ENCODE results near the gene CA5A. TPM values are rescaled to one million over a fixed set of nuclear protein-coding genes. Genes with fewer than 3 reads are reported as not detected.

Gene CA5A
- total and polyA plus RNA-seq, 2 of the 13 experiments (the other 11 are each of a cell fraction or from before 2014, with no cell fraction given), result 66.8 to 106 TPM

DNA sequence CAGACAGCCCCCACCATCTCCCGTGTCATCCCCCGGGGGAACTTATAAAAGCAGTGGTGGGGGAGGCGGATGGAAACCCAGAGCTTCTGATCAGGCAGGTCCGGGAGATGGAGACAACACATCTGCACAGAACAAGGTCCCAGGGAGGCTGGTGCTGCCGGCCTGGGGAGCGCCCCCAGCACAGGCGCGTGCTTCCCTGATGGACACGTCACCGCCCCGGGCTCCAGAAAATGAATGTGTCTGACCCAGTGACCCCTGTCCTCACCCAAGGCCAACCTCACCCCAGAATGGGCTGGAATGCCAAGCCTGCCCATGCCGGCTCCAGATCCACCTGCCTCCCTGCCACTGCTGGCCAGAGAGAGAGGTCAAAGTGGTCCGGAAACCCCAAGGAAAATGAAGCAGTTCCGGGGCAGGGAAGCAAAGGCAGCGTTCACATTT lies 79.5 kb downstream of the CA5A start (continued):
- TF ChIP-seq ZNF775 (CRISPR knock-in tag; IDR thresholded peaks at IDR 0.05; ENCODE audit: borderline replicate concordance), result no peak
- TF ChIP-seq ZNF557 (CRISPR knock-in tag; IDR thresholded peaks at IDR 0.05), result no peak
- no peak for TF ChIP-seq ZFP36 (IDR thresholded peaks at IDR 0.05; ENCODE audit: borderline replicate concordance, low read depth, low read length, partially characterized antibody)
- TF ChIP-seq, protein P1, sequence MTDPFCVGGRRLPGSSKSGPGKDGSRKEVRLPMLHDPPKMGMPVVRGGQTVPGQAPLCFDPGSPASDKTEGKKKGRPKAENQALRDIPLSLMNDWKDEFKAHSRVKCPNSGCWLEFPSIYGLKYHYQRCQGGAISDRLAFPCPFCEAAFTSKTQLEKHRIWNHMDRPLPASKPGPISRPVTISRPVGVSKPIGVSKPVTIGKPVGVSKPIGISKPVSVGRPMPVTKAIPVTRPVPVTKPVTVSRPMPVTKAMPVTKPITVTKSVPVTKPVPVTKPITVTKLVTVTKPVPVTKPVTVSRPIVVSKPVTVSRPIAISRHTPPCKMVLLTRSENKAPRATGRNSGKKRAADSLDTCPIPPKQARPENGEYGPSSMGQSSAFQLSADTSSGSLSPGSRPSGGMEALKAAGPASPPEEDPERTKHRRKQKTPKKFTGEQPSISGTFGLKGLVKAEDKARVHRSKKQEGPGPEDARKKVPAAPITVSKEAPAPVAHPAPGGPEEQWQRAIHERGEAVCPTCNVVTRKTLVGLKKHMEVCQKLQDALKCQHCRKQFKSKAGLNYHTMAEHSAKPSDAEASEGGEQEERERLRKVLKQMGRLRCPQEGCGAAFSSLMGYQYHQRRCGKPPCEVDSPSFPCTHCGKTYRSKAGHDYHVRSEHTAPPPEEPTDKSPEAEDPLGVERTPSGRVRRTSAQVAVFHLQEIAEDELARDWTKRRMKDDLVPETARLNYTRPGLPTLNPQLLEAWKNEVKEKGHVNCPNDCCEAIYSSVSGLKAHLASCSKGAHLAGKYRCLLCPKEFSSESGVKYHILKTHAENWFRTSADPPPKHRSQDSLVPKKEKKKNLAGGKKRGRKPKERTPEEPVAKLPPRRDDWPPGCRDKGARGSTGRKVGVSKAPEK (CRISPR knock-in tag; IDR thresholded peaks at IDR 0.05; ENCODE audit: borderline replicate concordance), result no peak
- TF ChIP-seq ZNF253 (CRISPR knock-in tag; IDR thresholded peaks at IDR 0.05; ENCODE audit: borderline replicate concordance), result no peak
- no peak for TF ChIP-seq MLLT10 (CRISPR knock-in tag; IDR thresholded peaks at IDR 0.05)
- TF ChIP-seq, protein P2, sequence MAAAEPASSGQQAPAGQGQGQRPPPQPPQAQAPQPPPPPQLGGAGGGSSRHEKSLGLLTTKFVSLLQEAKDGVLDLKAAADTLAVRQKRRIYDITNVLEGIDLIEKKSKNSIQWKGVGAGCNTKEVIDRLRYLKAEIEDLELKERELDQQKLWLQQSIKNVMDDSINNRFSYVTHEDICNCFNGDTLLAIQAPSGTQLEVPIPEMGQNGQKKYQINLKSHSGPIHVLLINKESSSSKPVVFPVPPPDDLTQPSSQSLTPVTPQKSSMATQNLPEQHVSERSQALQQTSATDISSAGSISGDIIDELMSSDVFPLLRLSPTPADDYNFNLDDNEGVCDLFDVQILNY (CRISPR knock-in tag; conservative IDR thresholded peaks at IDR 0.05), result no peak
- TF ChIP-seq ZSCAN21 (CRISPR knock-in tag; IDR thresholded peaks at IDR 0.05; ENCODE audit: borderline replicate concordance), result no peak
- no peak for TF ChIP-seq TP53 (CRISPR knock-in tag; conservative IDR thresholded peaks at IDR 0.05)
- no peak for TF ChIP-seq ZNF10 (CRISPR knock-in tag; IDR thresholded peaks at IDR 0.05; ENCODE audit: borderline replicate concordance, low read depth)
- TF ChIP-seq YEATS4 (CRISPR knock-in tag; IDR thresholded peaks at IDR 0.05; ENCODE audit: borderline replicate concordance), result no peak
- TF ChIP-seq HIVEP1 (CRISPR knock-in tag; IDR thresholded peaks at IDR 0.05), result no peak
- TF ChIP-seq HDAC1 (CRISPR knock-in tag; IDR thresholded peaks at IDR 0.05), result no peak
- TF ChIP-seq, protein P3, sequence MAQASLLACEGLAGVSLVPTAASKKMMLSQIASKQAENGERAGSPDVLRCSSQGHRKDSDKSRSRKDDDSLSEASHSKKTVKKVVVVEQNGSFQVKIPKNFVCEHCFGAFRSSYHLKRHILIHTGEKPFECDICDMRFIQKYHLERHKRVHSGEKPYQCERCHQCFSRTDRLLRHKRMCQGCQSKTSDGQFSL (CRISPR knock-in tag; IDR thresholded peaks at IDR 0.05), result no peak
- TF ChIP-seq PHB2 (IDR thresholded peaks at IDR 0.05; ENCODE audit: partially characterized antibody), result no peak
- TF ChIP-seq KLF6 (CRISPR knock-in tag; IDR thresholded peaks at IDR 0.05), result no peak
- TF ChIP-seq, protein P4, sequence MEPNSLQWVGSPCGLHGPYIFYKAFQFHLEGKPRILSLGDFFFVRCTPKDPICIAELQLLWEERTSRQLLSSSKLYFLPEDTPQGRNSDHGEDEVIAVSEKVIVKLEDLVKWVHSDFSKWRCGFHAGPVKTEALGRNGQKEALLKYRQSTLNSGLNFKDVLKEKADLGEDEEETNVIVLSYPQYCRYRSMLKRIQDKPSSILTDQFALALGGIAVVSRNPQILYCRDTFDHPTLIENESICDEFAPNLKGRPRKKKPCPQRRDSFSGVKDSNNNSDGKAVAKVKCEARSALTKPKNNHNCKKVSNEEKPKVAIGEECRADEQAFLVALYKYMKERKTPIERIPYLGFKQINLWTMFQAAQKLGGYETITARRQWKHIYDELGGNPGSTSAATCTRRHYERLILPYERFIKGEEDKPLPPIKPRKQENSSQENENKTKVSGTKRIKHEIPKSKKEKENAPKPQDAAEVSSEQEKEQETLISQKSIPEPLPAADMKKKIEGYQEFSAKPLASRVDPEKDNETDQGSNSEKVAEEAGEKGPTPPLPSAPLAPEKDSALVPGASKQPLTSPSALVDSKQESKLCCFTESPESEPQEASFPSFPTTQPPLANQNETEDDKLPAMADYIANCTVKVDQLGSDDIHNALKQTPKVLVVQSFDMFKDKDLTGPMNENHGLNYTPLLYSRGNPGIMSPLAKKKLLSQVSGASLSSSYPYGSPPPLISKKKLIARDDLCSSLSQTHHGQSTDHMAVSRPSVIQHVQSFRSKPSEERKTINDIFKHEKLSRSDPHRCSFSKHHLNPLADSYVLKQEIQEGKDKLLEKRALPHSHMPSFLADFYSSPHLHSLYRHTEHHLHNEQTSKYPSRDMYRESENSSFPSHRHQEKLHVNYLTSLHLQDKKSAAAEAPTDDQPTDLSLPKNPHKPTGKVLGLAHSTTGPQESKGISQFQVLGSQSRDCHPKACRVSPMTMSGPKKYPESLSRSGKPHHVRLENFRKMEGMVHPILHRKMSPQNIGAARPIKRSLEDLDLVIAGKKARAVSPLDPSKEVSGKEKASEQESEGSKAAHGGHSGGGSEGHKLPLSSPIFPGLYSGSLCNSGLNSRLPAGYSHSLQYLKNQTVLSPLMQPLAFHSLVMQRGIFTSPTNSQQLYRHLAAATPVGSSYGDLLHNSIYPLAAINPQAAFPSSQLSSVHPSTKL (CRISPR knock-in tag; IDR thresholded peaks at IDR 0.05), result peak; percentile 37; the same call in 1 of the 2 replicates
- TF ChIP-seq, protein P5, sequence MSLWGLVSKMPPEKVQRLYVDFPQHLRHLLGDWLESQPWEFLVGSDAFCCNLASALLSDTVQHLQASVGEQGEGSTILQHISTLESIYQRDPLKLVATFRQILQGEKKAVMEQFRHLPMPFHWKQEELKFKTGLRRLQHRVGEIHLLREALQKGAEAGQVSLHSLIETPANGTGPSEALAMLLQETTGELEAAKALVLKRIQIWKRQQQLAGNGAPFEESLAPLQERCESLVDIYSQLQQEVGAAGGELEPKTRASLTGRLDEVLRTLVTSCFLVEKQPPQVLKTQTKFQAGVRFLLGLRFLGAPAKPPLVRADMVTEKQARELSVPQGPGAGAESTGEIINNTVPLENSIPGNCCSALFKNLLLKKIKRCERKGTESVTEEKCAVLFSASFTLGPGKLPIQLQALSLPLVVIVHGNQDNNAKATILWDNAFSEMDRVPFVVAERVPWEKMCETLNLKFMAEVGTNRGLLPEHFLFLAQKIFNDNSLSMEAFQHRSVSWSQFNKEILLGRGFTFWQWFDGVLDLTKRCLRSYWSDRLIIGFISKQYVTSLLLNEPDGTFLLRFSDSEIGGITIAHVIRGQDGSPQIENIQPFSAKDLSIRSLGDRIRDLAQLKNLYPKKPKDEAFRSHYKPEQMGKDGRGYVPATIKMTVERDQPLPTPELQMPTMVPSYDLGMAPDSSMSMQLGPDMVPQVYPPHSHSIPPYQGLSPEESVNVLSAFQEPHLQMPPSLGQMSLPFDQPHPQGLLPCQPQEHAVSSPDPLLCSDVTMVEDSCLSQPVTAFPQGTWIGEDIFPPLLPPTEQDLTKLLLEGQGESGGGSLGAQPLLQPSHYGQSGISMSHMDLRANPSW (CRISPR knock-in tag; IDR thresholded peaks at IDR 0.05; ENCODE audit: borderline replicate concordance), result no peak
- TF ChIP-seq ATAD3A (CRISPR knock-in tag; IDR thresholded peaks at IDR 0.05), result no peak
- no peak for TF ChIP-seq ZNF543 (CRISPR knock-in tag; IDR thresholded peaks at IDR 0.05)
- TF ChIP-seq ZNF530 (CRISPR knock-in tag; IDR thresholded peaks at IDR 0.05; ENCODE audit: low read depth), result no peak
